Esophagus squamous epithelium (tissue), 4 donors: ENCODE data around the gene NT5DC1.

Experiments
- POLR2A ChIP-seq, 4 donors: fragments of 450-650 bp; IDR thresholded peaks; one replicate each; pipeline ENCODE4 v1.6.1; 2017; ENCODE audit warnings: antibody characterized with exemption in 4 of 4, mild to moderate bottlenecking in 4 of 4, moderate library complexity in 3 of 4
- TF ChIP-seq, protein P1 (sequence below), 6 experiments: fragments of 450-650 bp in 4 of 6; fragments of 200-600 bp in 2 of 6; sonication (generic) in 2 of 6; IDR thresholded peaks; one replicate each; pipeline ENCODE4 v1.5.1; 2016 to 2019; ENCODE audit warnings: antibody characterized with exemption in 6 of 6, mild to moderate bottlenecking in 4 of 6, moderate library complexity in 4 of 6

DNA sequence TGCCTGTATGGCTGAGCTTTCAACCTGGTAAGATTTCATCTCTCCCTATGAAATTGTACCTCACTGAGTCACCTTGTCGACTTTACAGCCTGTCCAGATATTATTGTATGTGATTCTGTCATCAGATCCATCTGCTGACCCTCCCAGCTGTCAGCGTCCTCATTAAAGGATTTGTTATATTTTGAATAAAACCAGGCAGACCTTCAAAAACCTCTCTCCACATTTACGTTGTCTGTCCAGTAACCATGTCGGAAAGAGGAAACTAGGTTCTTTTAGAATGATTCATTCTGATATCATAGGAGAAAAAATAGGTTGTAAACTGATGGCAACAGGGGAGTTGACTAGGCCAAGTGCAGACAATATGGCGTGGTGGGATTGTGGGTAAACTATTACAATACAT lies 114.8 kb downstream of the NT5DC1 start:
- no peak for TF ChIP-seq POLR2A (IDR thresholded peaks at IDR 0.05)
- TF ChIP-seq, protein P1, sequence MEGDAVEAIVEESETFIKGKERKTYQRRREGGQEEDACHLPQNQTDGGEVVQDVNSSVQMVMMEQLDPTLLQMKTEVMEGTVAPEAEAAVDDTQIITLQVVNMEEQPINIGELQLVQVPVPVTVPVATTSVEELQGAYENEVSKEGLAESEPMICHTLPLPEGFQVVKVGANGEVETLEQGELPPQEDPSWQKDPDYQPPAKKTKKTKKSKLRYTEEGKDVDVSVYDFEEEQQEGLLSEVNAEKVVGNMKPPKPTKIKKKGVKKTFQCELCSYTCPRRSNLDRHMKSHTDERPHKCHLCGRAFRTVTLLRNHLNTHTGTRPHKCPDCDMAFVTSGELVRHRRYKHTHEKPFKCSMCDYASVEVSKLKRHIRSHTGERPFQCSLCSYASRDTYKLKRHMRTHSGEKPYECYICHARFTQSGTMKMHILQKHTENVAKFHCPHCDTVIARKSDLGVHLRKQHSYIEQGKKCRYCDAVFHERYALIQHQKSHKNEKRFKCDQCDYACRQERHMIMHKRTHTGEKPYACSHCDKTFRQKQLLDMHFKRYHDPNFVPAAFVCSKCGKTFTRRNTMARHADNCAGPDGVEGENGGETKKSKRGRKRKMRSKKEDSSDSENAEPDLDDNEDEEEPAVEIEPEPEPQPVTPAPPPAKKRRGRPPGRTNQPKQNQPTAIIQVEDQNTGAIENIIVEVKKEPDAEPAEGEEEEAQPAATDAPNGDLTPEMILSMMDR (IDR thresholded peaks at IDR 0.05): no peak
